Measurements from ENCODE around the gene RIC3. TPM values are rescaled to one million over a fixed set of nuclear protein-coding genes. Genes with fewer than 3 reads are reported as not detected.

The RIC3 gene
- total RNA-seq, 1 experiment from 2014 or later: not detected

Other genes with a start within 250 kb of the RIC3 start
- gene OR10A6, start 237.8 kb downstream of the RIC3 start, total RNA-seq (2014; rRNA removed): not detected in 2 replicates
- gene OR10A3, start 227.3 kb downstream of the RIC3 start, total RNA-seq (2014; rRNA removed): not detected in 2 replicates
- 1.9 and 8.9 TPM in 2 replicates for gene NLRP10, start 203.6 kb downstream of the RIC3 start, total RNA-seq (2014; rRNA removed)
- 182 and 227 TPM in 2 replicates for gene EIF3F, start 181.7 kb downstream of the RIC3 start, total RNA-seq (2014; rRNA removed)
- 3.2 and 3.3 TPM in 2 replicates for gene TUB, start 87.8 kb downstream of the RIC3 start, total RNA-seq (2014; rRNA removed)
- 0.15 TPM in 1 of 2 replicates, not detected in the other for gene LMO1, start 94.9 kb upstream of the RIC3 start, total RNA-seq (2014; rRNA removed)